Epithelial cell of esophagus (primary cell): ENCODE data around the gene BPI.

Experiments
- DNase-seq: peaks from one replicate; pipeline ENCODE4 v3.0.0; 2010; ENCODE audit warnings: low read depth
- H3K4me3 ChIP-seq: 2 replicates; pipeline ENCODE4 v1.5.1; 2011; ENCODE audit warnings: mild to moderate bottlenecking, low read length, control low read depth
- TF ChIP-seq, protein P1 (sequence below): IDR thresholded peaks from 2 replicates; pipeline ENCODE4 v1.5.1; 2011; ENCODE audit warnings: low read depth, mild to moderate bottlenecking, low read length, control low read depth, inconsistent platforms; ENCODE audit not compliant: insufficient read depth; ENCODE audit errors: missing control alignments

The BPI gene

DNA sequence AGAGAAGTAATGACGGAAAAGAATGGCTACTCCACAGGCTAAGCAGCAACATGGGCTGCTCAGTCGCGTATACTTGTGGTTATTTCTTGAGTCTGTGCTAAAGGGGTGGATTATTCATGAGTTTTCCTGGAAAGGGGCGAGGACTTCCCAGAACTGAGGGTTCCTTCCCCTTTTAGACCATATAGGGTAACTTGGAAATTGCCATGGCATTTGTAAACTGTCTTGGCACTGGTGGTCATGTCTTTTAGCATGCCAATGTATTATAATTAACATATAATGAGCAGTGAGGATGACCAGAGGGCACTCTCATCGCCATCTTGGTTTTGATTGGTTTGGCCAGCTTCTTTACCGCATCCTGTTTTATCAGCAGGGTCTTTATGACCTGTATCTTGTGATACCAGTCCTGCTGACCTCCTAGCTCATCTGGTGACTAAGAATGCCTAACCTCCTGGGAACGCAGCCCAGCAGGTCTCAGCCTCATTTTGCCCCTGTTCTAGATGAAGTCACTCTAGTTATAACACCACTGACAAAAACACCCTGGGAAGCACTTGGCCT is 53.8 kb downstream of the BPI start:
- no peak overlapping the region for H3K4me3 ChIP-seq
- TF ChIP-seq, protein P1, sequence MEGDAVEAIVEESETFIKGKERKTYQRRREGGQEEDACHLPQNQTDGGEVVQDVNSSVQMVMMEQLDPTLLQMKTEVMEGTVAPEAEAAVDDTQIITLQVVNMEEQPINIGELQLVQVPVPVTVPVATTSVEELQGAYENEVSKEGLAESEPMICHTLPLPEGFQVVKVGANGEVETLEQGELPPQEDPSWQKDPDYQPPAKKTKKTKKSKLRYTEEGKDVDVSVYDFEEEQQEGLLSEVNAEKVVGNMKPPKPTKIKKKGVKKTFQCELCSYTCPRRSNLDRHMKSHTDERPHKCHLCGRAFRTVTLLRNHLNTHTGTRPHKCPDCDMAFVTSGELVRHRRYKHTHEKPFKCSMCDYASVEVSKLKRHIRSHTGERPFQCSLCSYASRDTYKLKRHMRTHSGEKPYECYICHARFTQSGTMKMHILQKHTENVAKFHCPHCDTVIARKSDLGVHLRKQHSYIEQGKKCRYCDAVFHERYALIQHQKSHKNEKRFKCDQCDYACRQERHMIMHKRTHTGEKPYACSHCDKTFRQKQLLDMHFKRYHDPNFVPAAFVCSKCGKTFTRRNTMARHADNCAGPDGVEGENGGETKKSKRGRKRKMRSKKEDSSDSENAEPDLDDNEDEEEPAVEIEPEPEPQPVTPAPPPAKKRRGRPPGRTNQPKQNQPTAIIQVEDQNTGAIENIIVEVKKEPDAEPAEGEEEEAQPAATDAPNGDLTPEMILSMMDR = no peak
- DNase-seq = peak; percentile 37

DNA sequence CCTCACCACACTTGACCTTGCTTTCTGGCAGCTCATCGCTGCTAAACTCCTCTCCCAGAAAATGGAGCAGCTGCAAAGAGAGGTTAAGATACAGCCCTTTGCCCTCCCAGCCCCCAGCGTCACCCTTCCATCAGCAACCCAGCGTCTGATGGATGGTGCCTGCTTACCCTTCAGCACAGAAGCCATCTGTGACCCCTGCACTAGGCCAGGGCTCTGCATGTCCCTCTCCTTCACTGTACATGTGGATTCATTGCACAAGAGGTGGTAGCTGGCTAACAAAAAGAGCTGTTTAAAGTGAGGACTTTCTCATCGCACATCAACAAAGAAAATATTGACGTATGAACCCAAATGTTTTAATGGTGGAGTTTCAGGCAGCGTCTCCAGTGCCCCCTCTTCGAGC is 54.6 kb downstream of the BPI start:
- TF ChIP-seq, protein P1 = no peak
- DNase-seq = no peak
- no peak overlapping the region for H3K4me3 ChIP-seq

DNA sequence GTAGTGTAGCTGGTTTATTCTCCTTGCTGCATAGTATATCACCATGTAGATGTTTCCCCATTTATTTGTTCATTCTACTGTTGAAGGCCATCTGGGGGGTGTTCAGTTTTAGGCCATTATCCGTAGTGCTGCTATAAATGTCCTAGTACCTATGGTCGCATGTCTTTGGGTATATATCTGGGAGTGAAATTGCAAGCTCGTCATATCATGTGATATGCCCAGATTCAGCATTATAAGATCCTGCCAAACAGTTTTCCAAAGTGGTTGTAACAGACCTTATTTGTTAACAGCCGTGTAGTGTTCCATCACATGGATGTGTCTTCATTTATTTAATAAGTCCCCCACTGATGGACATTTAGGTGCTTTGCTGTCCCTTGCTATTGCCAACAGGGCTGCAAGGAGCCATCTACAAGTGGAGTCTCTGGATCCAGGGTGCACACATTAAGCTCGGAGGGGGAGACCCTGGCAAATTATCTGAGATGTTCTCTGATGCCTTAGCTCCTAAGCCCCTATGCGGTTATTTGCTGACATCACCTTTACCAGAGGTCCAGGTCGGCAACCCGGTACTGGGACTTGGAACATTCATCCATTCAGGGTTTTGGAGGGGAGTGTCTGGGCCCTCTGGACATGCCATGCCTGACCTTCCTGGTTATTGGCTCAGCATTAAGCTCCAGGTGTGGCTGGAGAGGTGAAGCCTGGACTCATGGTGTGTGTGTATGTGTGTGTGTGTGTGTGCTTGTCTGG is 59.2 kb downstream of the BPI start:
- DNase-seq = no peak
- no peak overlapping the region for H3K4me3 ChIP-seq
- TF ChIP-seq, protein P1 = no peak

DNA sequence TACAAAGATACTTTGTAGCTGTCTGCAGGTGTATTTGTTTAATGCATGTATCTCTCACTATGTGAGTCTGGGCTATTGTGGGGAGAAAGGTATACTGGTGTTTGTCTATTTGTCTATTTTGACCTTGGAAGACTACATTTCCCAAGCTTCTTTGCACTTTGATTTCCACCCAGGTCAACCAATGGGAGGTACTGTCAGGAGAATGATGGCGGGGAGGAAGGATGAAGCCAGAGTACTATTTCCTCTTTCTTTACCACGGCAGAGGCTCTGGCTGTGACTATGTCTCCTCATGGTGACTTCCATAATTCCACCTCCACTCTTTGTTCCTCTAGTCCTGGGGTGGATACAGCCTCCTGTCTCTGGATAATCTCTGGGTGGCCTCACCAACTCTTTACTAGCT is 65.4 kb downstream of the BPI start:
- TF ChIP-seq, protein P1 = no peak
- no peak overlapping the region for H3K4me3 ChIP-seq
- DNase-seq = no peak

DNA sequence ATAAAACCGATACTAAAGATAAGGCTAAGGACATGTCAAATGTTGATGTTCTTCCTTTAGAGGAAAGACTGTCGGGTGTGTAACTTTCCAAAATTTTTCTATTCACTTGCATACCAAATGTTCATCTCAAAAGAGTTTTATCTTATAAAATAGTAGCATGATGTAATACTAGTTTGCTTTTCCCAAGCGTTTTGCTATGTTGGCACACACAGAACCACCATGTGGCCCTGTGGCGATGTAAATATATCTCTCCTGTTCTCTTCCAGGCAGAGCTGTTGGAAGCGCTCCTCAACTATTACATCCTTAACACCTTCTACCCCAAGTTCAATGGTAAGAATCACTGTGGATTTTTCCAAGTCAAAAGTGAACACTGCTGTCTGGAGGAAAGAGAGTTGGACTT is 68.8 kb downstream of the BPI start:
- no peak overlapping the region for H3K4me3 ChIP-seq
- no peak for DNase-seq
- TF ChIP-seq, protein P1 = no peak

DNA sequence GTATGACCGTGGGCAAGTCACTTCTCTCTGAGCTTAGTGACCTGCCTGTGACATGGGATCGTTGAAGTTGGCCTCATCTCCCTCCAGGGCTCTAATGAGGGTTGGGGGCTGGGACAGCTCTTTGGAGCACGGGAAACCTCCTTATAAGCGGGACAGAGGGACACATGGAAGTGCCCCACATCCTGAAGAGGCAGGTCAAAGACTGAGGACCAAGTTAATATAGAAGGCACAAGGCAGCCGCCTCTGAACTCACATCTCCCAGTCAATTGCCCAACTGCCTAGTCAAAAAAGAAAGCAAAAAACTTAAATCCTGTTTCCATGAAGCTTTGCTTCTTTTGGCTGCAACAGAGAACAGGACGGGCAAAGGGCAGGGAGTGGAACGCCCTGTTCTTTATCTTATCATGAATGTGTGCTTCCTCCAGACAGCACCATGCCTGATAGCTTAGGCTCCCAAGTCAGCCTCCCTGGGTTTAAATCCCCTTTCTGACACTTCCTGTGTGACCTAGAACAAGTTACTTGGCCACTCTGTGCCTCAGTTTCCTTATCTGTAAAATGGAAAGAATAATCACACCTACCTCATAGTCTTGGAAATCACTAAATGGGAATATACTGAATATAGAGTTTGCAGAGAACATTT is 69.4 kb downstream of the BPI start:
- DNase-seq = no peak
- H3K4me3 ChIP-seq = no peak overlapping the region
- TF ChIP-seq, protein P1 = no peak
